ENCODE data around the gene PRKG1.

DNA sequence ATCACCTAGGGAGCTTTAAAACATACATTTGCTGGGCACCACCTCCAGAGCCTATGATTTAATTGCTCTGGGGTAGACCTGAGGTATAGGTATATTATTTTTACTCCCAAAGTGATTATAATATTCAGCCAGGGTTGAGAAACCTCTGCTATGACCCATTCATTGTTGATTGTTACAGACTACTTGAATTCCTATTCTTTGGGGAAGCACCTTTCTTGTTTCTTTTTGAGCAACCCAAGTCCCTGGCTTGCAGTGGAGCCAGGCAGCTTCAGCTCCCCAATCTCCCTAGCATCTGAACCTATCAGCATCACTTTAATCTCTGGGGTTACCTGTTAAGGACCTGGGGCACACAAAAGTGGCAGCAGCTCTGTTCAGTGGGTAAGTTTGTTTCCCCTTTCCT is 8.6 kb downstream of the PRKG1 start:
- TF ChIP-seq, protein P1, sequence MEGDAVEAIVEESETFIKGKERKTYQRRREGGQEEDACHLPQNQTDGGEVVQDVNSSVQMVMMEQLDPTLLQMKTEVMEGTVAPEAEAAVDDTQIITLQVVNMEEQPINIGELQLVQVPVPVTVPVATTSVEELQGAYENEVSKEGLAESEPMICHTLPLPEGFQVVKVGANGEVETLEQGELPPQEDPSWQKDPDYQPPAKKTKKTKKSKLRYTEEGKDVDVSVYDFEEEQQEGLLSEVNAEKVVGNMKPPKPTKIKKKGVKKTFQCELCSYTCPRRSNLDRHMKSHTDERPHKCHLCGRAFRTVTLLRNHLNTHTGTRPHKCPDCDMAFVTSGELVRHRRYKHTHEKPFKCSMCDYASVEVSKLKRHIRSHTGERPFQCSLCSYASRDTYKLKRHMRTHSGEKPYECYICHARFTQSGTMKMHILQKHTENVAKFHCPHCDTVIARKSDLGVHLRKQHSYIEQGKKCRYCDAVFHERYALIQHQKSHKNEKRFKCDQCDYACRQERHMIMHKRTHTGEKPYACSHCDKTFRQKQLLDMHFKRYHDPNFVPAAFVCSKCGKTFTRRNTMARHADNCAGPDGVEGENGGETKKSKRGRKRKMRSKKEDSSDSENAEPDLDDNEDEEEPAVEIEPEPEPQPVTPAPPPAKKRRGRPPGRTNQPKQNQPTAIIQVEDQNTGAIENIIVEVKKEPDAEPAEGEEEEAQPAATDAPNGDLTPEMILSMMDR (conservative IDR thresholded peaks at IDR 0.05; ENCODE audit: low read depth, low read length), result no peak
- TF ChIP-seq RCOR1 (IDR thresholded peaks at IDR 0.05; ENCODE audit: insufficient replicate concordance, low read length) (no peak), RFX5 (IDR thresholded peaks at IDR 0.05; ENCODE audit: low read depth, low read length) (no peak), POLR2A (IDR thresholded peaks at IDR 0.05; ENCODE audit: low read depth, low read length) (no peak), BHLHE40 (IDR thresholded peaks at IDR 0.05; ENCODE audit: low read depth, low read length) (no peak), MXI1 (IDR thresholded peaks at IDR 0.05; ENCODE audit: borderline replicate concordance, low read depth, low read length) (no peak), RAD21 (IDR thresholded peaks at IDR 0.05; ENCODE audit: low read length) (no peak), CEBPB (IDR thresholded peaks at IDR 0.05; ENCODE audit: low read depth, low read length) (no peak), MAZ (IDR thresholded peaks at IDR 0.05; ENCODE audit: borderline replicate concordance, low read depth, low read length) (no peak), FOS (IDR thresholded peaks at IDR 0.05; ENCODE audit: low read depth, low read length) (no peak), CHD1 (IDR thresholded peaks at IDR 0.05; ENCODE audit: low read depth, low read length) (no peak)
- TF ChIP-seq, protein P2, sequence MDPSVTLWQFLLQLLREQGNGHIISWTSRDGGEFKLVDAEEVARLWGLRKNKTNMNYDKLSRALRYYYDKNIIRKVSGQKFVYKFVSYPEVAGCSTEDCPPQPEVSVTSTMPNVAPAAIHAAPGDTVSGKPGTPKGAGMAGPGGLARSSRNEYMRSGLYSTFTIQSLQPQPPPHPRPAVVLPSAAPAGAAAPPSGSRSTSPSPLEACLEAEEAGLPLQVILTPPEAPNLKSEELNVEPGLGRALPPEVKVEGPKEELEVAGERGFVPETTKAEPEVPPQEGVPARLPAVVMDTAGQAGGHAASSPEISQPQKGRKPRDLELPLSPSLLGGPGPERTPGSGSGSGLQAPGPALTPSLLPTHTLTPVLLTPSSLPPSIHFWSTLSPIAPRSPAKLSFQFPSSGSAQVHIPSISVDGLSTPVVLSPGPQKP (IDR thresholded peaks at IDR 0.05; ENCODE audit: borderline replicate concordance, low read depth, low read length), result no peak
- TF ChIP-seq, protein P3, sequence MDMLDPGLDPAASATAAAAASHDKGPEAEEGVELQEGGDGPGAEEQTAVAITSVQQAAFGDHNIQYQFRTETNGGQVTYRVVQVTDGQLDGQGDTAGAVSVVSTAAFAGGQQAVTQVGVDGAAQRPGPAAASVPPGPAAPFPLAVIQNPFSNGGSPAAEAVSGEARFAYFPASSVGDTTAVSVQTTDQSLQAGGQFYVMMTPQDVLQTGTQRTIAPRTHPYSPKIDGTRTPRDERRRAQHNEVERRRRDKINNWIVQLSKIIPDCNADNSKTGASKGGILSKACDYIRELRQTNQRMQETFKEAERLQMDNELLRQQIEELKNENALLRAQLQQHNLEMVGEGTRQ (IDR thresholded peaks at IDR 0.05; ENCODE audit: low read depth, low read length), result no peak
